Measurements from ENCODE around the gene SPON1. TPM values are rescaled to one million over a fixed set of nuclear protein-coding genes. Genes with fewer than 3 reads are reported as not detected.

SPON1 gene
- total and polyA plus RNA-seq, 9 donors = 15.3 to 35.2 (median 23.3) TPM

DNA sequence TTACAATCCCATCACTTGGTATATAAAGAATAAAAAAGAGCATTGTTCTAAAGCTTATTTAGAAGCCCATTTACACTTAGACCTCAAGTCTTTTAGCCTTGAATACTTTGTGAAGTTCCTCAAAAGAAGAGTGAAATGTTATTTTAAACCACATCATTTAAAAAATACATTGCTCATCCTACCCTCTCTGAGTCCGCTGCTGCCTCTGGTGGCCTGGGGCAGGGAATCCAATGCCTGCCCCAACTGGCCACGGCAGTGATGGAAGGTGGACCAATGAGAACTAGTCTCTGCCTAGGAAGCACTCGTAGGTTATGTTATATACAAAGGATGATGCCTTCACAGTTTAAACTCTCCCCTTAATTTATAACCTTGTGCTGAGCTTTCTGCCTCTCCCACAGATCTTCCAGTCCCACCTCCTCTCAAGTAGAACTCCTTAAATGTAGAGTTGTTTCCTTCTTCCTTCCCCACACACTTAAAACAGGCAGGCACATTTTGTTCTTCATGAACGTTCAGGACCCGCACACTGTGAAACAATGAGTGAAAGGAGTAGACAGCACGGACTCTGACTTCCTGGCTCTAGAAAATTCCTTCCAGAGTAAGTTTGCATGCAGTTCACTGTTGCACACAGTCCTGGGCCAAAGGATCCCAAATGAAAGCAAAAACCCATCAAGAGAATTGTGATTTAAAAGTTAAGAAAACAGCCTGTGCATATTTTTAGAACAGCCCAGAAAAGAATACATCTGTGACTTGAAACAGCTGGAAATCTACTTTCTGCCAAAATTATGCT, 228.7 kb downstream of the SPON1 start:
- H3K4me3 ChIP-seq (ENCODE audit: low read length) = no peak overlapping the region
- H3K27me3 ChIP-seq (ENCODE audit: control insufficient read depth, insufficient read depth, low read length) = no peaks in the 10 kb centered on the region
- H3K27ac ChIP-seq (ENCODE audit: low read length) = peak overlapping the region; percentile 21
- peaks cover 9% of the 10 kb centered on the region for H3K4me1 ChIP-seq (ENCODE audit: control insufficient read depth, insufficient read depth, low read length)
- 5% methylated on average over 3 of the region's 6 CpGs for WGBS (ENCODE audit: insufficient coverage)
- DNase-seq = peak; percentile 75
- H3K36me3 ChIP-seq (ENCODE audit: control insufficient read depth, insufficient read depth, low read length) = no peaks in the 10 kb centered on the region
- H3K9me3 ChIP-seq (replicated peaks; ENCODE audit: control insufficient read depth, low read depth, low read length) = no peaks in the 10 kb centered on the region

GRCh38 chr11:14193644-14194043, 231.1 kb downstream of the SPON1 start:
- Histone ChIP-seq H3K27me3 (ENCODE audit: control insufficient read depth, insufficient read depth, low read length) (no peaks in the 10 kb centered on the region), H3K4me3 (ENCODE audit: low read length) (no peak overlapping the region), H3K4me1 (ENCODE audit: control insufficient read depth, insufficient read depth, low read length) (peaks cover 6% of the 10 kb centered on the region), H3K9me3 (replicated peaks; ENCODE audit: control insufficient read depth, low read depth, low read length) (no peaks in the 10 kb centered on the region), H3K27ac (ENCODE audit: low read length) (no peak overlapping the region), H3K36me3 (ENCODE audit: control insufficient read depth, insufficient read depth, low read length) (no peaks in the 10 kb centered on the region)
- no peak for DNase-seq
- WGBS (ENCODE audit: insufficient coverage) = 41% methylated on average over 3 of the region's 3 CpGs

DNA sequence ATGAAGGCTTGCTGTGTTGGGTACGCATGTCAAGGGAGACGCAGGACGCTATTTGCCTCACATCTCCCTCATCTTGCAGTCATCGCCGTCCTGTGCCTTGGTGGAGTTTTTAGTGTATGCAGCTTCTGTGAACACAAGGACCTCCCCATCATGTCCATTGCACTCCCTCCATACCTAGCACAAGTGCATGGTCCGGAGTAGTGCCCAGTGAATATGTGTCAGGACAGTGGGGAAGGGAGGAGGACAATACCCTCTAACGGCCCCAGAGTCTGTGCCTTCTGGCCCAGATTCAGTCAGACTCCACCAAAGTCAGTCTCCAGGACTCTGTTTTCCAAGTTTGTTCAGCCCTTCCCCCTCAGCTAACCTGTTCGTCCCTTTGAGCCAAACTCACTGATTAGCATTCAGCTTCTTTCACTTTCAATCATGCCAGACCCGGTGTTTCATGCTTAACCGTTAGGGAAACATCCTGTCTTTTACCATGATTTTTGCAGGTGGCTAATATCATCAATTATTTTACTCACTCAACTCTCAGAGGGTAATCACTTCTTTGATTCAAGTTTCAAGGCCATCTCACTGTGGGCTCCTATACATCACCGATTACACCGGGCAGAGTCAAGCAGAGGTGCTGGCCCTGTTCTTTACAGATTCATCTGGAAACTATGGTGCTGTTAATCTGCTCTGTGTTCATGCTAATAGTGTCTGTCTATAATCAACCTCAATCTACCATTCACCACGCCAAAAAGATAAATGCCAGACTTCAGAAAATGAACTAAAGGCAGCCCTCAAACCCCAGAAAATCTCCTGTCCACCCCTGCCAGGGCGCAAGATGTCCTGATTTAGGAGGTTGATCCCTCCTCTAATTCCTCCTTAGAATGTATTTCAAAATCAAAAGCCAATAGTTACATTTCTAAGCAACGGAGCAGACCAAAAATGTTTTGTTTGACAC, 240.0 kb downstream of the SPON1 start:
- WGBS (ENCODE audit: insufficient coverage) = 54% methylated on average over 5 of the region's 15 CpGs
- Histone ChIP-seq H3K27ac (ENCODE audit: low read length) (no peak overlapping the region), H3K36me3 (ENCODE audit: control insufficient read depth, insufficient read depth, low read length) (no peaks in the 10 kb centered on the region), H3K9me3 (replicated peaks; ENCODE audit: control insufficient read depth, low read depth, low read length) (no peaks in the 10 kb centered on the region), H3K4me1 (ENCODE audit: control insufficient read depth, insufficient read depth, low read length) (no peaks in the 10 kb centered on the region), H3K27me3 (ENCODE audit: control insufficient read depth, insufficient read depth, low read length) (no peaks in the 10 kb centered on the region), H3K4me3 (ENCODE audit: low read length) (no peak overlapping the region)
- DNase-seq = no peak

DNA sequence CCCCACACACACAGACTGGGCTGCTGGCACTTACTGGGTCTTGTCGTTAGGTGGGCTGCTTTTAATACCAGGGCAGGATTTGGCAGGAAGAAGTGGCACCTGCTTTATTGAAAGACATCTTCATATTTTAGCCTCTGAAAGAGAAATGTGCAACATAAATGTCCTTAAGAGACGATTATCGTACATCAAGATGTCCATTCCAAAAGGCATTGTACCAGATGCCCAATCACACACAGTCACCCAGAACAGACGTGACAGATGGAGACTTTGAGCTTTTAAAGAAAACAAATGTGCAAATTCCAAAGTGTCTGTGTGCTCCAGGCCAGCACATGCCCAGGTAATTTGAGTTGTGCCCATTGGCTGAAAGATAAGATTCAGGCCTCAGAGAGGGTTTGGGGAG, 240.8 kb downstream of the SPON1 start:
- DNase-seq = no peak
- Histone ChIP-seq H3K4me1 (ENCODE audit: control insufficient read depth, insufficient read depth, low read length) (no peaks in the 10 kb centered on the region), H3K9me3 (replicated peaks; ENCODE audit: control insufficient read depth, low read depth, low read length) (no peaks in the 10 kb centered on the region), H3K27me3 (ENCODE audit: control insufficient read depth, insufficient read depth, low read length) (no peaks in the 10 kb centered on the region), H3K4me3 (ENCODE audit: low read length) (no peak overlapping the region), H3K36me3 (ENCODE audit: control insufficient read depth, insufficient read depth, low read length) (no peaks in the 10 kb centered on the region), H3K27ac (ENCODE audit: low read length) (no peak overlapping the region)
- WGBS (ENCODE audit: insufficient coverage) = 75% methylated on average over 3 of the region's 4 CpGs

DNA sequence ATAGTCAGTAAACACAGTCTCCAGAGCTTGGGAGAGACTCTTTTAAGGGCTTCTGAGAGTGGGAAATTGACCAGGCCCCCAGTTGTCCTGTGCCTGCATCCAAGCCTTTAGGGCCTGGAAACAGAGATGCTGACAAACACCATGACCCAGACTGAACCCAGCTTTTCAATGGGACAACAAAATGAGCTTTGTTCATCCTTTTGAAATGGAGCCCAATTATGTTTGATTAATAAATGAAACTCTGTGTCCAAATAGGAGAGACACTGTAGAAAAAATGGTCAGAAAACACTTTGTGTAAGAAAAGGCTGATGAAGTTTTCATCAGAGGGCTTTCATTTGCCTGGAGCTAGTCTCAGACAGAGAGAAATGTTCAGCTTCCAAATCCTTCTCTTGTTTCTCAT, 250.5 kb downstream of the SPON1 start:
- H3K9me3 ChIP-seq (replicated peaks; ENCODE audit: control insufficient read depth, low read depth, low read length) = no peaks in the 10 kb centered on the region
- no peaks in the 10 kb centered on the region for H3K4me1 ChIP-seq (ENCODE audit: control insufficient read depth, insufficient read depth, low read length)
- no peaks in the 10 kb centered on the region for H3K27me3 ChIP-seq (ENCODE audit: control insufficient read depth, insufficient read depth, low read length)
- no peak overlapping the region for H3K27ac ChIP-seq (ENCODE audit: low read length)
- no peaks in the 10 kb centered on the region for H3K36me3 ChIP-seq (ENCODE audit: control insufficient read depth, insufficient read depth, low read length)
- H3K4me3 ChIP-seq (ENCODE audit: low read length) = no peak overlapping the region
- peak; percentile 9 for DNase-seq

- Histone ChIP-seq H3K9me3 (replicated peaks; ENCODE audit: control insufficient read depth, low read depth, low read length) (no peaks in the 10 kb centered on the region), H3K4me3 (ENCODE audit: low read length) (no peak overlapping the region), H3K36me3 (ENCODE audit: control insufficient read depth, insufficient read depth, low read length) (no peaks in the 10 kb centered on the region), H3K4me1 (ENCODE audit: control insufficient read depth, insufficient read depth, low read length) (no peaks in the 10 kb centered on the region), H3K27me3 (ENCODE audit: control insufficient read depth, insufficient read depth, low read length) (no peaks in the 10 kb centered on the region), H3K27ac (ENCODE audit: low read length) (no peak overlapping the region)
- 87% methylated on average over 2 of the region's 3 CpGs for WGBS (ENCODE audit: insufficient coverage)
- DNase-seq = no peak
Observed at GRCh38 chr11:14218728-14219127, 256.2 kb downstream of the SPON1 start.

DNA sequence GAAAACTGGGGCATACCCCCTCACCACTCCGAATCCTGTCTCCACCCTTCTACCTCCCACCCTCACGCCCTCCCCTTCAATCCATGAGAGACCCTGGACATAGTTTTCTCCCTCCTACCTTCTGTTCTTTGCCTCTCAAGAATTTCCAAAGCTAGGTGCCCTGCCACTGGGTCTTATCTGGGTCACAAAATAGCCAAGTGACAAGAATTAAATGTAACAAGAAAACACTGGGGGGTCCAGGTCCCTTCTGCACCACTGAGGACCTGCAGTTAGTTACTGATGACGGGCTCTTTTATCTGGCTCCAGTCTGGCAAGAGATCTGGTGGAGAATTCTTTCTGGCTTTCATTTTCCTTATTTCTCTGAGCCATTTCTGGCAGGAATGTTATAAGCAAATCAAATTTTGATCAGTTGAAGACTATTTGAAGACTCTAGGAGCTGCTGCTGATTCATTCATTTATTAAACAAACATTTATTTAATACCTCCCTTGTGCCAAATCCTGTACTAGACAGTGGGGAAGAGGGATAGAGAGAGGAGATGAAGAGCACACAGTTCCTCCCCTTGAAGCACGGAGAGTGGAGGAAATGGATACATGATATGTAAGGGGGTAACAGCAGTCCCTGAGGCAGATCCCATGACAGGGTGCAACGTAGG, 261.2 kb downstream of the SPON1 start:
- 68% methylated on average over 4 of the region's 5 CpGs for WGBS (ENCODE audit: insufficient coverage)
- no peak overlapping the region for H3K4me3 ChIP-seq (ENCODE audit: low read length)
- peaks cover 5% of the 10 kb centered on the region for H3K9me3 ChIP-seq (replicated peaks; ENCODE audit: control insufficient read depth, low read depth, low read length)
- no peaks in the 10 kb centered on the region for H3K36me3 ChIP-seq (ENCODE audit: control insufficient read depth, insufficient read depth, low read length)
- no peak for DNase-seq
- no peaks in the 10 kb centered on the region for H3K4me1 ChIP-seq (ENCODE audit: control insufficient read depth, insufficient read depth, low read length)
- no peaks in the 10 kb centered on the region for H3K27me3 ChIP-seq (ENCODE audit: control insufficient read depth, insufficient read depth, low read length)
- H3K27ac ChIP-seq (ENCODE audit: low read length) = no peak overlapping the region

DNA sequence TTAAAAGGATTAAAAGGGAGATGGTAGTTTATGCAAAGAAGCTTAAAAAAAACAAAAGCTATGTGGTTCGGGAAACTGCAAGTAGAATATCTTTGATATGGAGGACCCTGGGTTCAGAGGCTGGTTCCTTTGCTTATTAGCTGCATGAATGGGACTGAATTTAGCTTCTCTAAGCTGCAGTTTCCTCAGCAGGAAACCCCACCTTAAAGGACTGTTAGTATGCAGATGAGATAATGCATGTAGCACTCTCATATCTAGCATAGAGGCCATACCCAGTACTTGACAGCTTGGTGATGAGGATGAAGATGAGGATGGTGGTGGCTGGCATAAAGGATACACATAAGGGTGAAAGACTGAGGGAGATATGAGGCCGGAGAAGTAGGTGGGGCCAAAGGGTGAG, 261.9 kb downstream of the SPON1 start:
- 51% methylated on average over 2 of the region's 2 CpGs for WGBS (ENCODE audit: insufficient coverage)
- Histone ChIP-seq H3K27me3 (ENCODE audit: control insufficient read depth, insufficient read depth, low read length) (peaks cover under 1% of the 10 kb centered on the region), H3K27ac (ENCODE audit: low read length) (no peak overlapping the region), H3K36me3 (ENCODE audit: control insufficient read depth, insufficient read depth, low read length) (no peaks in the 10 kb centered on the region), H3K9me3 (replicated peaks; ENCODE audit: control insufficient read depth, low read depth, low read length) (peaks cover 5% of the 10 kb centered on the region), H3K4me1 (ENCODE audit: control insufficient read depth, insufficient read depth, low read length) (no peaks in the 10 kb centered on the region), H3K4me3 (ENCODE audit: low read length) (no peak overlapping the region)
- DNase-seq = no peak

DNA sequence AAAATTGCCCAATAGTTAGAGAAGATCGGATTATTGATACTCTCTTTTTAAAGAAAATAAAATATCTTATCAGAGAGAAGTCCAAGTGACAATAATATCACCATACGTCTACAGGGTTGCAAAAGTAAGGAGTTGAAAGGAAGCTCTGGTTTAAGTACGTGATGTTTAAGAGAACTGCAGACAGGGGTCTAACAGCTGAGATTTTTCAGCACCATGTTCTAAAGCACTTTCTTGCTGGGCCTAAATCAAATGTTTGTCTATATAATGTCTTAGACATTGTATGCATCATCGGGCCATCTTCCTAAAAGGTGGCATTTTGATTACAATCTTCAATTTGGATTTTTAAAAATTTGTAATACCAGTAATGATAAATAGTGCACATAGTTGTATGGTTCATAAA, 263.1 kb downstream of the SPON1 start:
- Histone ChIP-seq H3K4me3 (ENCODE audit: low read length) (no peak overlapping the region), H3K27ac (ENCODE audit: low read length) (no peak overlapping the region), H3K27me3 (ENCODE audit: control insufficient read depth, insufficient read depth, low read length) (peaks cover 5% of the 10 kb centered on the region), H3K36me3 (ENCODE audit: control insufficient read depth, insufficient read depth, low read length) (no peaks in the 10 kb centered on the region), H3K4me1 (ENCODE audit: control insufficient read depth, insufficient read depth, low read length) (no peaks in the 10 kb centered on the region), H3K9me3 (replicated peaks; ENCODE audit: control insufficient read depth, low read depth, low read length) (peaks cover 5% of the 10 kb centered on the region)
- DNase-seq = no peak
- WGBS (ENCODE audit: insufficient coverage) = no CpG with 5 or more reads among the region's 4 CpGs

DNA sequence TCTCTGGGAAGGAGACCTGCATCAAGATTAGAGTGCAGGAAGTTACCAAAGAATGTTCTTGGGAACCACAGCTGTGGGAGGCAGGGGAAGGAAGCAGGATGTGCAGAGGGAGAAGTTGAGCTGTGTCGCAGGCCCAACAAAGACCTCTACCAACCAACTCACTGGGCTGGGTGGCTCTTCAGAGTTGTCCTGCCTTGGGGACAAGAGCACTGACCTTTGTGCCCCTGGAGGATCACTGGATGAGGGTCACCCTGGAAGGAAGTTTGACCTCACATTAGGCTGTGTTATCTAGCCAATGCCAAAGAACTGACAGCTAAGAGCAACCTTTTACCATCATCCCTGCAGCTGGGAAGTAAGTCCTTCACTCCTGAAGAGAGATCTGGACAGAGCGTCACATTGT, 265.8 kb downstream of the SPON1 start:
- H3K9me3 ChIP-seq (replicated peaks; ENCODE audit: control insufficient read depth, low read depth, low read length) = peaks cover 5% of the 10 kb centered on the region
- no peak overlapping the region for H3K27ac ChIP-seq (ENCODE audit: low read length)
- no peak overlapping the region for H3K4me3 ChIP-seq (ENCODE audit: low read length)
- WGBS (ENCODE audit: insufficient coverage) = no CpG with 5 or more reads among the region's 2 CpGs
- DNase-seq = no peak
- H3K27me3 ChIP-seq (ENCODE audit: control insufficient read depth, insufficient read depth, low read length) = peaks cover 7% of the 10 kb centered on the region
- H3K4me1 ChIP-seq (ENCODE audit: control insufficient read depth, insufficient read depth, low read length) = no peaks in the 10 kb centered on the region
- H3K36me3 ChIP-seq (ENCODE audit: control insufficient read depth, insufficient read depth, low read length) = no peaks in the 10 kb centered on the region

Measured in muscle of leg (tissue), 11 donors.